B cell (primary cell): ENCODE measurements around the gene IFT52. TPM values are rescaled to one million over a fixed set of nuclear protein-coding genes. Genes with fewer than 3 reads are reported as not detected.

Source experiments
- ATAC-seq: fragments of 200-7000 bp; cut with Tn5 transposase; one replicate; pipeline ENCODE4 v1.10.0; 2021; ENCODE audit warnings: low read depth, mild to moderate bottlenecking, moderate number of reproducible peaks, moderate library complexity
- CTCF ChIA-PET: fragments of 350-600 bp; sonication (Branson Sonifier 250); formaldehyde crosslinking; loops from one replicate; lab custom pipeline; 2021; ENCODE audit warnings: antibody characterized with exemption, inconsistent platforms; lab: Charles Lee
- POLR2A ChIA-PET: fragments of 350-600 bp; sonication (Branson Sonifier 250); formaldehyde crosslinking; loops from one replicate; lab custom pipeline; 2021; ENCODE audit warnings: antibody characterized with exemption; lab: Charles Lee
- DNase-seq: peaks from one replicate; pipeline ENCODE4 v3.0.0; 2013
- H2AFZ ChIP-seq: 2 replicates; pipeline ENCODE4 v1.6.1; 2012; ENCODE audit warnings: mild to moderate bottlenecking, low read depth, low read length; ENCODE audit not compliant: insufficient read depth, poor library complexity, severe bottlenecking
- H3K27ac ChIP-seq, 2 donors: 1 replicate in 1 of 2; 2 replicates in 1 of 2; pipeline ENCODE4 v1.5.1; 2012 to 2013; ENCODE audit warnings: low read length in 2 of 2, mild to moderate bottlenecking in 2 of 2, moderate library complexity in 1 of 2
- H3K27me3 ChIP-seq, 4 experiments: fragments of 200-600 bp in 1 of 4; sonication (generic) in 1 of 4; replicated peaks in 1 of 4; 1 replicate in 2 of 4; 2 replicates in 2 of 4; pipeline versions ENCODE4 v1.6.1 to v1.7.0; 2013 to 2016; ENCODE audit warnings: low read length in 3 of 4, mild to moderate bottlenecking in 2 of 4, mixed read lengths in 1 of 4, moderate library complexity in 1 of 4; ENCODE audit not compliant: insufficient read depth in 4 of 4, control insufficient read depth in 3 of 4; ENCODE audit errors: control extremely low read depth in 1 of 4
- H3K36me3 ChIP-seq, 2 experiments: replicated peaks in 1 of 2; 1 replicate in 1 of 2; 2 replicates in 1 of 2; pipeline versions ENCODE4 v1.6.1 to v1.7.1; 2013; ENCODE audit warnings: low read length in 1 of 2; ENCODE audit not compliant: insufficient read depth in 2 of 2, control insufficient read depth in 1 of 2; ENCODE audit errors: control extremely low read depth in 1 of 2, extremely low read depth in 1 of 2
- H3K4me1 ChIP-seq, 2 donors: fragments of 200-600 bp in 1 of 2; sonication (generic) in 1 of 2; 1 replicate in 1 of 2; 2 replicates in 1 of 2; pipeline versions ENCODE4 v1.5.1 to v1.6.1; 2013 to 2017; ENCODE audit warnings: low read length in 2 of 2; ENCODE audit not compliant: control insufficient read depth in 2 of 2, insufficient read depth in 2 of 2
- H3K4me2 ChIP-seq: replicated peaks from 2 replicates; pipeline ENCODE3; 2012; ENCODE audit warnings: mild to moderate bottlenecking, low read depth, low read length; ENCODE audit not compliant: poor library complexity, severe bottlenecking
- H3K4me3 ChIP-seq, 5 experiments: fragments of 200-600 bp in 1 of 5; sonication (generic) in 1 of 5; 1 replicate in 3 of 5; 2 replicates in 2 of 5; pipeline versions ENCODE4 v1.5.1 to v1.7.0; 2011 to 2016; ENCODE audit warnings: low read length in 4 of 5, mild to moderate bottlenecking in 4 of 5, low read depth in 2 of 5, control low read depth in 1 of 5, moderate library complexity in 1 of 5; ENCODE audit not compliant: insufficient read depth in 1 of 5; ENCODE audit errors: control extremely low read depth in 1 of 5, extremely low read depth in 1 of 5
- H3K79me2 ChIP-seq: fragments of 200-600 bp; sonication (generic); one replicate; pipeline ENCODE4 v1.6.0; 2016; ENCODE audit warnings: low read length; ENCODE audit not compliant: control insufficient read depth, insufficient read depth
- H3K9ac ChIP-seq: fragments of 200-600 bp; sonication (generic); 2 replicates; pipeline ENCODE4 v1.6.1; 2017; ENCODE audit warnings: mild to moderate bottlenecking, low read length, moderate library complexity
- H3K9me3 ChIP-seq, 3 donors: one replicate each; pipeline versions ENCODE4 v1.6.1 to v1.7.1; 2013; ENCODE audit warnings: low read length in 2 of 3; ENCODE audit not compliant: control insufficient read depth in 2 of 3, insufficient read depth in 1 of 3; ENCODE audit errors: control extremely low read depth in 1 of 3
- H4K20me1 ChIP-seq: 2 replicates; pipeline ENCODE4 v1.6.0; 2012; ENCODE audit warnings: mild to moderate bottlenecking, low read length; ENCODE audit not compliant: insufficient read depth, control insufficient read depth, poor library complexity, severe bottlenecking
- H3K27ac Mint-ChIP-seq: one replicate; pipeline ENCODE4 v1.8.0; 2021; ENCODE audit warnings: mixed read lengths
- H3K27me3 Mint-ChIP-seq: one replicate; pipeline ENCODE4 v1.8.0; 2021; ENCODE audit warnings: mixed read lengths
- H3K4me1 Mint-ChIP-seq: one replicate; pipeline ENCODE4 v1.8.0; 2021; ENCODE audit warnings: mixed read lengths
- H3K4me3 Mint-ChIP-seq: one replicate; pipeline ENCODE4 v1.8.0; 2021; ENCODE audit warnings: mixed read lengths
- H3K9me3 Mint-ChIP-seq: one replicate; pipeline ENCODE4 v1.8.0; 2022; ENCODE audit warnings: mixed read lengths; ENCODE audit not compliant: insufficient read depth
- CTCF ChIP-seq: fragments of 200-600 bp; IDR thresholded peaks from one replicate; pipeline ENCODE4 v1.8.0; 2022; ENCODE audit warnings: antibody characterized with exemption, mild to moderate bottlenecking
- EZH2 ChIP-seq: IDR thresholded peaks from 2 replicates; pipeline ENCODE4 v1.6.1; 2012; ENCODE audit warnings: borderline replicate concordance, low read depth, mild to moderate bottlenecking, moderate library complexity, low read length; ENCODE audit not compliant: insufficient read depth, poor library complexity, severe bottlenecking
- WGBS: methylation state at CpG from one replicate; pipeline ENCODE4 v1.1.5; 2013; ENCODE audit warnings: missing lambda C conversion rate; ENCODE audit not compliant: insufficient coverage; 5-methylcytosine and 5-hydroxymethylcytosine counted together
- intact Hi-C: fragments of 100-400 bp; cut with micrococcal nuclease; formaldehyde crosslinking; loops from one replicate; pipeline ENCODE4 v1.10.0; 2022
- polyA plus RNA-seq: library from polyadenylated mRNA; depleted of rRNA; stranded (reverse); fragments of >200 nt; gene quantifications from 2 replicates; pipeline ENCODE4 v1.2.3, GENCODE V29; 2012
- total RNA-seq, 2 donors: library from RNA; stranded (reverse); fragments of 120-200 nt in 1 of 2; gene quantifications; 1 replicate in 1 of 2; 2 replicates in 1 of 2; pipeline versions ENCODE4 v1.2.3 to v1.2.4, GENCODE V29; 2013 to 2022

The IFT52 gene
- total and polyA plus RNA-seq, 2 donors (not counting 1 experiment from before 2014, with no cell fraction given), result 16.7 to 18.4 TPM

DNA sequence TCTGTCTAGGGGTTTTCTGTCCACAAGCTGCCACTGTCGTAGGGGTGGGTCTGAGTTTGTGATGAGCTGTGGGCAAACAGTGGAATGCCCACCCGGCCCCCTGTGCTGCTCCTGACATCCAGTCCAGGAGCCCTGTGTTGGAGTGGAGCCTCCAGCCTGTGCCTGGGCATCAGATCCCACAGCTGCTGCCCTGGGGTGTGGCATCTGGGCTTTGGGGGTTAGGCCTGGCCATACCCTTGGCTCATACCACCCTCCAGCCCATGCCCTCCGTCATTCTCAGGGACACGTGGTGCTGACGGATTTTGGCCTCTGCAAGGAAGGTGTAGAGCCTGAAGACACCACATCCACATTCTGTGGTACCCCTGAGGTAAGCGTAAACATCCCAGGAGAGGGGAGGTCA lies 19.0 kb upstream of the IFT52 start:
- H3K4me3 Mint-ChIP-seq, result no peak overlapping the region
- POLR2A ChIA-PET, result no interaction called here
- H3K79me2 ChIP-seq, result no peaks in the 10 kb centered on the region

GRCh38 chr20:43572891-43573290 lies 17.8 kb upstream of the IFT52 start:
- CTCF ChIA-PET, result interaction anchor here (0.7 to 1.8 kb wide), 2 partner anchors 96 to 120 kb away, joined by 4 to 6 read pairs; no protein-coding TSS in a partner anchor

More for the DNA sequence above, 19.0 kb upstream of the IFT52 start:
- Mint-ChIP-seq H3K9me3 (no peaks in the 10 kb centered on the region), H3K27me3 (no peaks in the 10 kb centered on the region), H3K27ac (no peak overlapping the region), H3K4me1 (no peaks in the 10 kb centered on the region)
- no peak for TF ChIP-seq CTCF
- TF ChIP-seq EZH2, result no peak
- no peak for DNase-seq
- H3K27me3 ChIP-seq, result no peaks in the 10 kb centered on the region
- CTCF ChIA-PET, result interaction anchor here (1.8 kb wide), 1 partner anchor 121 kb away, joined by 6 read pairs; no protein-coding TSS in a partner anchor
- no peak overlapping the region for H2AFZ ChIP-seq
- no peak for ATAC-seq
- H3K4me2 ChIP-seq, result no peak overlapping the region
- intact Hi-C loops, result no loop called here
- H3K9ac ChIP-seq, result no peak overlapping the region
- 93% methylated on average over 3 of the region's 6 CpGs for WGBS
- no peaks in the 10 kb centered on the region for H3K9me3 ChIP-seq
- no peak overlapping the region for H3K4me3 ChIP-seq
- no peaks in the 10 kb centered on the region for H3K4me1 ChIP-seq
- H3K36me3 ChIP-seq, result no peaks in the 10 kb centered on the region
- H4K20me1 ChIP-seq, result no peaks in the 10 kb centered on the region
- no peak overlapping the region for H3K27ac ChIP-seq

More at GRCh38 chr20:43572891-43573290, 17.8 kb upstream of the IFT52 start:
- Mint-ChIP-seq H3K4me3 (no peak overlapping the region), H3K9me3 (no peaks in the 10 kb centered on the region), H3K4me1 (no peaks in the 10 kb centered on the region), H3K27ac (no peak overlapping the region), H3K27me3 (no peaks in the 10 kb centered on the region)
- Histone ChIP-seq H3K9me3 (no peaks in the 10 kb centered on the region), H3K9ac (no peak overlapping the region), H2AFZ (no peak overlapping the region), H3K4me3 (no peak overlapping the region), H4K20me1 (no peaks in the 10 kb centered on the region), H3K4me1 (no peaks in the 10 kb centered on the region), H3K4me2 (no peak overlapping the region), H3K36me3 (no peaks in the 10 kb centered on the region), H3K27me3 (no peaks in the 10 kb centered on the region), H3K27ac (no peak overlapping the region), H3K79me2 (no peaks in the 10 kb centered on the region)
- 95% methylated on average over 8 of the region's 8 CpGs for WGBS
- TF ChIP-seq EZH2 (no peak), CTCF (no peak)
- ATAC-seq (no peak), DNase-seq (no peak)
- POLR2A ChIA-PET, result no interaction called here
- intact Hi-C loops, result no loop called here
